Uterus (tissue), 2 donors: ENCODE data around the gene SH2D3C.

Experiments
- POLR2A ChIP-seq, 2 donors: fragments of 450-650 bp; IDR thresholded peaks; one replicate each; pipeline ENCODE4 v1.6.1; 2016; ENCODE audit warnings: antibody characterized with exemption in 2 of 2, mild to moderate bottlenecking in 1 of 2, moderate library complexity in 1 of 2
- TF ChIP-seq, protein P1 (sequence below), 4 experiments: fragments of 200-600 bp in 2 of 4; fragments of 450-650 bp in 2 of 4; sonication (generic) in 2 of 4; IDR thresholded peaks; one replicate each; pipeline ENCODE4 v1.5.1; 2016 to 2019; ENCODE audit warnings: antibody characterized with exemption in 4 of 4, mild to moderate bottlenecking in 2 of 4, moderate library complexity in 1 of 4

DNA sequence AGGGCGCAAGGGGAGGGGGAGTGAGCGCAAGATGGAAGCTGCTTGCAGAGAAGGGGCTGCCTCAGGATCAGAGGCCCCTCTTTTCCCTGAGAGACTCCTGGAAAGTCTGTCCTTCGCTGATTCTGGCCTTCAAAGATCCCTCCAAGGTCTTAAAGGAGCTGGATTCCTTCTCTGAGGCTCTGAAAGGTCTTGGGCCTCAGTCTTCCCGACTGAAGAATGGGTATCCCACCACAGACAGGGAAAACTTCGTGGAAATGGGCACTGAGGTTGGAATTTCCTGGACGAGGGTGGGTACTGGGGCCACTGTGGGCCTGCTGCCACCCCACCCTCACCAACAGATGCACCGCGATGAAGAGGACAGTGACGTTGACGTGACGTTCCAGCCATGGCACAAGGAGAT lies 66.1 kb downstream of the SH2D3C start:
- TF ChIP-seq, protein P1, sequence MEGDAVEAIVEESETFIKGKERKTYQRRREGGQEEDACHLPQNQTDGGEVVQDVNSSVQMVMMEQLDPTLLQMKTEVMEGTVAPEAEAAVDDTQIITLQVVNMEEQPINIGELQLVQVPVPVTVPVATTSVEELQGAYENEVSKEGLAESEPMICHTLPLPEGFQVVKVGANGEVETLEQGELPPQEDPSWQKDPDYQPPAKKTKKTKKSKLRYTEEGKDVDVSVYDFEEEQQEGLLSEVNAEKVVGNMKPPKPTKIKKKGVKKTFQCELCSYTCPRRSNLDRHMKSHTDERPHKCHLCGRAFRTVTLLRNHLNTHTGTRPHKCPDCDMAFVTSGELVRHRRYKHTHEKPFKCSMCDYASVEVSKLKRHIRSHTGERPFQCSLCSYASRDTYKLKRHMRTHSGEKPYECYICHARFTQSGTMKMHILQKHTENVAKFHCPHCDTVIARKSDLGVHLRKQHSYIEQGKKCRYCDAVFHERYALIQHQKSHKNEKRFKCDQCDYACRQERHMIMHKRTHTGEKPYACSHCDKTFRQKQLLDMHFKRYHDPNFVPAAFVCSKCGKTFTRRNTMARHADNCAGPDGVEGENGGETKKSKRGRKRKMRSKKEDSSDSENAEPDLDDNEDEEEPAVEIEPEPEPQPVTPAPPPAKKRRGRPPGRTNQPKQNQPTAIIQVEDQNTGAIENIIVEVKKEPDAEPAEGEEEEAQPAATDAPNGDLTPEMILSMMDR (IDR thresholded peaks at IDR 0.05), result no peak
- TF ChIP-seq POLR2A (IDR thresholded peaks at IDR 0.05), result no peak
